GM12872 (cell line): Measurements from ENCODE around the gene SPAG16.

Source experiments
- TF ChIP-seq, protein P1 (sequence below): IDR thresholded peaks from 3 replicates; pipeline ENCODE4 v1.5.1; 2011; ENCODE audit warnings: low read depth, mild to moderate bottlenecking, low read length, moderate library complexity; ENCODE audit not compliant: insufficient read depth

The SPAG16 gene

DNA sequence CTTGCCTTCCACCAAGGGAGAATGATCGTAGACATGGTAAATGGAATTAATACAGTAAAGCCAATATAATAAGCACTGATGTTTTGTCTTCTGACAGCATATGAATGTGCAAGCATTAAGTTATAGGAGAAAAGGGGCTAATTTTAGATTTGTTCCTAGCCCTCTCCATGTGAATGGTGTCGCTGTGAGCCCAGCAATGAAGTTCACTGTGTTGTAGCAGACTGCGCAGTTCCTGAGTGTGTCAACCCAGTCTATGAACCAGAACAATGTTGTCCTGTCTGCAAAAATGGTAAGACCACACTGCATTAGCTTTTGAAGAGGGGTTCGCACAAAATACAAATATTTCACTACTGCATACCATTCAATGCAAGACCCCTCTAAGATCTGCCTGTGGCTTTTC lies 1152.2 kb downstream of the SPAG16 start:
- TF ChIP-seq, protein P1, sequence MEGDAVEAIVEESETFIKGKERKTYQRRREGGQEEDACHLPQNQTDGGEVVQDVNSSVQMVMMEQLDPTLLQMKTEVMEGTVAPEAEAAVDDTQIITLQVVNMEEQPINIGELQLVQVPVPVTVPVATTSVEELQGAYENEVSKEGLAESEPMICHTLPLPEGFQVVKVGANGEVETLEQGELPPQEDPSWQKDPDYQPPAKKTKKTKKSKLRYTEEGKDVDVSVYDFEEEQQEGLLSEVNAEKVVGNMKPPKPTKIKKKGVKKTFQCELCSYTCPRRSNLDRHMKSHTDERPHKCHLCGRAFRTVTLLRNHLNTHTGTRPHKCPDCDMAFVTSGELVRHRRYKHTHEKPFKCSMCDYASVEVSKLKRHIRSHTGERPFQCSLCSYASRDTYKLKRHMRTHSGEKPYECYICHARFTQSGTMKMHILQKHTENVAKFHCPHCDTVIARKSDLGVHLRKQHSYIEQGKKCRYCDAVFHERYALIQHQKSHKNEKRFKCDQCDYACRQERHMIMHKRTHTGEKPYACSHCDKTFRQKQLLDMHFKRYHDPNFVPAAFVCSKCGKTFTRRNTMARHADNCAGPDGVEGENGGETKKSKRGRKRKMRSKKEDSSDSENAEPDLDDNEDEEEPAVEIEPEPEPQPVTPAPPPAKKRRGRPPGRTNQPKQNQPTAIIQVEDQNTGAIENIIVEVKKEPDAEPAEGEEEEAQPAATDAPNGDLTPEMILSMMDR: no peak

DNA sequence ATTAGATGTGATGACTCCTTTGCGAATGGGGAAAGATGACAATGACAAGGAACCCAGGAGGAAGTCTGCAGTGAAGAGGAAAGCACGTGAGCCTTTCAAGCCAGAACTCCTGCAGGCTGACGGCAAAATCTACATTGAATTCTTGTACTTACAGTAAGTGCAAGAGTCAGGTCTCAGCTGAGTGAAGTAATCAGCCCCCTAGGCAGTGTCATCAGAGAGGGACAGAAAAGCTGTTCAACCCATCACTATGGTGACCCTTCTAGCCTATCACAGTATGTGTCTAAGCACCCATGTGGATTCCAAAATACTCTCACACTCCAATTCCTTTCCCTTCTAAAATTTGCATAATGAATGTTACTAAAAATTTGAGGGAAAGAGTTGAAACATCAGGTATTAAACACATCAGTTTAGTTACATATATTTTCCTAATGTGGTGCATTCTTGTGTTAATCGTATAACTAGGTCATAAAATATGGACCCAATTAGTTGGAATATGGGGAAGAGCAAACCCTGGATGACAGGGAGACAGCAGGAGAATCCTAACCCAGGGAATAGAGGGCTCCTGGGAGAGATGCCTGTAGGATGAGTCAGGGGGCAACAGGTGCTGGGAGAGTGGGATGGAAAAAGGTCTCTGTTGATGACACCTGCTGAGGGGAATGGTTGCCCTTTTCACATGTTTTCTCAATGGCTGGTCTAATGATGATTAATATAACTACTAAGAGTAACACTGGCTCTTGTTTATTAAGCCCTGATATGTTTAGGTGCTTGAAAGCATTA lies 1166.0 kb downstream of the SPAG16 start:
- TF ChIP-seq, protein P1: no peak

DNA sequence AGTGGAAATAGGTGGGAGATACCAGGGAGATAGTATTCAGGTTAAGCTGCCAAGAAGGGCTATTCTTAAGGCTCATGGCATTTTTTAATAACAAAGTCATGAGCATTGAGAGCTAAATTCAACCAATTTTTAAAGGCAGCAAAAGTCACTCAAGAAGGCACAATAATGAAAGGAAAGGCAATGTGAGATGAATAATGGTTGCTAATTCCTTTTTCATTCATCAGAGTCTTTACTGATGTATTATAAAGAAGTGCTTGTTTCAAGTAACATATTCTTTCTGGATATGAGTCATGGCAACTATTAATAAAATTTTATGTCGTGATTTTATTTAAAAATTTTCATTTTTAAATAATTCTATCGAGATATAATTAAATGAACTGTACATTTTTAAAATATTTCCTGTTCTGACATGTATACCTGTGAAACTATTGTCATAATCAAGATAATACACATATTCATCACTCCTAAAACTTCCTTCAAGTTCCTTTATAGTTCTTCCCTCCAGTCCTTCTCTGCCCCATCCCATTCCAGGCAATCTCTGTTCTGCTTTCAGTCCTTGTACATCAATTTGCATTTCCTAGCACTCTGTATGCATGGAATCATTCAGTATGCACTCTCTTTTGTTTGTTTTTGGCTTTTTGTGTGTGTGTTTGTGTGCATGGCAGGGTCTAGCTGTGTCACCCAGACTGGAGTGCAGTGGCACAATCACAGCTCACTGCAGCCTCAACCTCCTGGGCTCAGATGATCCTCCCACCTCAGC lies 1167.4 kb downstream of the SPAG16 start:
- TF ChIP-seq, protein P1: no peak
